WERI-Rb-1 (cell line): ENCODE measurements around the gene TIMP2.

Experiments
- DNase-seq: peaks from one replicate; pipeline ENCODE4 v3.0.0-alpha.2; 2020
- H3K27ac ChIP-seq: fragments of 250-450 bp; sonication (Bioruptor Pico); 2 replicates; pipeline ENCODE4 v1.5.1; 2020; ENCODE audit warnings: mild to moderate bottlenecking, moderate library complexity
- H3K27me3 ChIP-seq: fragments of 250-450 bp; sonication (Bioruptor Pico); 2 replicates; pipeline ENCODE4 v1.5.1; 2021; ENCODE audit warnings: mild to moderate bottlenecking, low read depth, moderate library complexity; ENCODE audit not compliant: insufficient read depth, severe bottlenecking
- H3K36me3 ChIP-seq: fragments of 250-450 bp; sonication (Bioruptor Pico); 2 replicates; pipeline ENCODE4 v1.5.1; 2020; ENCODE audit warnings: mild to moderate bottlenecking, moderate library complexity
- H3K4me3 ChIP-seq: 2 replicates; pipeline ENCODE4 v1.5.1; 2011; ENCODE audit warnings: low read depth, mild to moderate bottlenecking, control low read depth, low read length
- H3K9me3 ChIP-seq: fragments of 250-450 bp; sonication (Bioruptor Pico); 2 replicates; pipeline ENCODE4 v1.5.1; 2021; ENCODE audit warnings: mild to moderate bottlenecking, moderate library complexity; ENCODE audit not compliant: severe bottlenecking
- CTCF ChIP-seq: IDR thresholded peaks from 2 replicates; pipeline ENCODE4 v1.5.1; 2011; ENCODE audit warnings: low read depth, mild to moderate bottlenecking, control low read depth, inconsistent platforms, low read length

Gene TIMP2

GRCh38 chr17:78864117-78864516 lies 61.1 kb downstream of the TIMP2 start:
- no peak overlapping the region for H3K27ac ChIP-seq
- peaks cover 44% of the 10 kb centered on the region for H3K36me3 ChIP-seq
- DNase-seq = no peak
- no peaks in the 10 kb centered on the region for H3K27me3 ChIP-seq
- no peaks in the 10 kb centered on the region for H3K9me3 ChIP-seq
- no peak overlapping the region for H3K4me3 ChIP-seq
- no peak for TF ChIP-seq CTCF

- H3K9me3 ChIP-seq = no peaks in the 10 kb centered on the region
- no peak for DNase-seq
- no peak for TF ChIP-seq CTCF
- H3K27me3 ChIP-seq = no peaks in the 10 kb centered on the region
- no peak overlapping the region for H3K27ac ChIP-seq
- peaks cover 28% of the 10 kb centered on the region for H3K36me3 ChIP-seq
- H3K4me3 ChIP-seq = no peak overlapping the region
These were observed 62.8 kb downstream of the TIMP2 start for GRCh38 chr17:78862073-78863023.

- Histone ChIP-seq H3K36me3 (peaks cover 25% of the 10 kb centered on the region), H3K27me3 (no peaks in the 10 kb centered on the region), H3K4me3 (no peak overlapping the region), H3K27ac (no peak overlapping the region), H3K9me3 (no peaks in the 10 kb centered on the region)
- no peak for DNase-seq
- TF ChIP-seq CTCF = no peak
These were observed 64.0 kb downstream of the TIMP2 start for GRCh38 chr17:78861229-78861628.

- Histone ChIP-seq H3K27ac (no peak overlapping the region), H3K36me3 (peaks cover 36% of the 10 kb centered on the region), H3K9me3 (no peaks in the 10 kb centered on the region), H3K4me3 (no peak overlapping the region), H3K27me3 (no peaks in the 10 kb centered on the region)
- TF ChIP-seq CTCF = no peak
- no peak for DNase-seq
These were observed 66.1 kb downstream of the TIMP2 start for GRCh38 chr17:78859051-78859450.

GRCh38 chr17:78857266-78857665 lies 67.9 kb downstream of the TIMP2 start:
- no peaks in the 10 kb centered on the region for H3K9me3 ChIP-seq
- no peaks in the 10 kb centered on the region for H3K27me3 ChIP-seq
- peak; percentile 99 for DNase-seq
- no peak for TF ChIP-seq CTCF
- no peak overlapping the region for H3K4me3 ChIP-seq
- H3K36me3 ChIP-seq = peaks cover 32% of the 10 kb centered on the region
- H3K27ac ChIP-seq = peak overlapping the region; percentile 75
